Breast epithelium (tissue), 4 donors: ENCODE data around the gene FTSJ1. TPM values are rescaled to one million over a fixed set of nuclear protein-coding genes. Genes with fewer than 3 reads are reported as not detected.
"Not testable (repeated sequence)": the region's sequence is repeated elsewhere in the genome, so short reads cannot be mapped to it uniquely, and the experiment has no call there.

Source experiments
- DNase-seq, 2 donors: peaks; one replicate each; pipeline ENCODE4 v3.0.0-alpha.2; 2019; ENCODE audit warnings: low spot score in 2 of 2
- H3K27ac ChIP-seq, 2 donors: fragments of 200-600 bp; sonication (generic) in 1 of 2; one replicate each; pipeline ENCODE4 v1.5.1; 2016 to 2019; ENCODE audit warnings: mild to moderate bottlenecking in 1 of 2
- H3K27me3 ChIP-seq, 2 donors: fragments of 200-600 bp; sonication (generic) in 1 of 2; one replicate each; pipeline versions ENCODE4 v1.5.1 to v1.6.0; 2017 to 2019; ENCODE audit warnings: control low read depth in 1 of 2, mild to moderate bottlenecking in 1 of 2
- H3K36me3 ChIP-seq: fragments of 200-600 bp; one replicate; pipeline ENCODE4 v1.5.1; 2019
- H3K4me1 ChIP-seq, 2 donors: fragments of 200-600 bp; sonication (generic); one replicate each; pipeline ENCODE4 v1.5.1; 2016 to 2019; ENCODE audit warnings: control low read depth in 1 of 2
- H3K4me3 ChIP-seq, 3 donors: fragments of 200-600 bp; sonication (generic); 1 replicate in 2 of 3; 2 replicates in 1 of 3; pipeline ENCODE4 v1.5.1; 2016 to 2019; ENCODE audit warnings: mild to moderate bottlenecking in 3 of 3, moderate library complexity in 2 of 3
- H3K9me3 ChIP-seq, 2 donors: fragments of 200-600 bp; sonication (generic) in 1 of 2; one replicate each; pipeline ENCODE4 v1.5.1; 2016 to 2019; ENCODE audit warnings: control low read depth in 1 of 2
- POLR2A ChIP-seq: fragments of 450-650 bp; IDR thresholded peaks from one replicate; pipeline ENCODE4 v1.6.1; 2016; ENCODE audit warnings: antibody characterized with exemption, mild to moderate bottlenecking, moderate library complexity
- POLR2AphosphoS5 ChIP-seq, 3 donors: sonication (generic); formaldehyde crosslinking; IDR thresholded peaks; one replicate each; pipeline ENCODE4 v1.6.1; 2017; ENCODE audit warnings: antibody characterized with exemption in 3 of 3
- intact Hi-C: fragments of 100-400 bp; cut with DNase I; formaldehyde crosslinking; loops from one replicate; pipeline ENCODE4 v1.15.1; 2023; ENCODE audit warnings: low total_unique reads
- total RNA-seq, 3 donors: library from RNA; depleted of rRNA; stranded (reverse); fragments of >200 nt; gene quantifications; one replicate each; pipeline ENCODE4 v1.1.0, GENCODE V29; 2016
- TF ChIP-seq, protein P1 (sequence below), 3 donors: fragments of 450-650 bp; IDR thresholded peaks; one replicate each; pipeline ENCODE4 v1.5.1; 2016 to 2017; ENCODE audit warnings: antibody characterized with exemption in 3 of 3, mild to moderate bottlenecking in 3 of 3, moderate library complexity in 3 of 3

FTSJ1 gene, protein sequence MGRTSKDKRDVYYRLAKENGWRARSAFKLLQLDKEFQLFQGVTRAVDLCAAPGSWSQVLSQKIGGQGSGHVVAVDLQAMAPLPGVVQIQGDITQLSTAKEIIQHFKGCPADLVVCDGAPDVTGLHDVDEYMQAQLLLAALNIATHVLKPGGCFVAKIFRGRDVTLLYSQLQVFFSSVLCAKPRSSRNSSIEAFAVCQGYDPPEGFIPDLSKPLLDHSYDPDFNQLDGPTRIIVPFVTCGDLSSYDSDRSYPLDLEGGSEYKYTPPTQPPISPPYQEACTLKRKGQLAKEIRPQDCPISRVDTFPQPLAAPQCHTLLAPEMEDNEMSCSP
- total RNA-seq, result 10 to 100 TPM; 31.8 to 55.4 (median 34.8) TPM

DNA sequence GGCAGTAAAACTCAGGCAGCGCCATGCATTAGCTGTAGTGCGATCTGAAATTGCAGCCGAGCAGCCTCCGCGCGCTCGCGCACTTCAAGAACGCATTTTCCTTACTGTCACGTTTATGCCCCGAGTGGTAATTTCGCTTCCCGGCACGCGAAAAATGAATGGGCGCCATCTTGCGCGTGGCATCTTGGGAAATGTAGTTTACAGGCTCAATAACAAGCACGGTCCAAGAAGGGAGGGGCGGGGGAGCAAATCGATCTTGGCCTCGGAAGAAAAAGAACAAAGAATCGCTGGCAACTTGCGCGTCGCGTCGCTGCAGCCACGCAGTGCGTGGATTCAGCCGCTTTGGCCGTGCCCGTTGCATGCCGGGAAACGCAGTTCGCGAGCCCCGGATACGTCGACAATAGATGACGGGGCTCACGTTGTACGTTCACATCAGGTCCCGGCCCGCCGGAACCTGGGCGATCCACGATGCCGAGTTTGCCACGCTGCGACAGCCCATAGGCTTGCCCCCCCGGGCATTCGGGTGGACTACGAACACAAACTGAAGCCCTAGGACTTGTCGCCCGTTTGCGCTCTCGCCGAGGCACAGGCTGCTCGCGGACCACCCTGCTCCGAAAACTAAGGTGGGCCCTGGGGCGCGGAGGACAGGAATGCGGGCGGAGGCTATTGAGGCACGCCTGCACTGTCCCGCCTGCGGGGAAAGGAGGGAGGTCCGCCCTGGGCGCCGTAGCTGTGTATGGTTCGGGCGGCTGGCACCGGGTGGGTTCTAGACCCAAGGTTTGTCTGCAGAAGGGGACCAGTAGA lies at the start of gene FTSJ1:
Gene FTSJ1, plus strand, starts transcription at position 426 of the 804 bp plus-strand sequence. CDS start 1,849 bp downstream, outside the sequence.
- Histone ChIP-seq H3K27me3 (peaks cover 0 to 21% of the 10 kb centered on the region in 2 donors), H3K4me3 (peak within 1 kb of the TSS; percentile 62 to 75 (median 64)), H3K4me1 (no peaks in the 10 kb centered on the region), H3K27ac (peak within 1 kb of the TSS; percentile 85 to 89), H3K36me3 (no peaks in the 10 kb centered on the region), H3K9me3 (no peaks in the 10 kb centered on the region)
- peak; percentile 76 to 85 for DNase-seq
- TF ChIP-seq POLR2A, result no peak
- TF ChIP-seq POLR2AphosphoS5 (IDR thresholded peaks at IDR 0.05), result peak; percentile 37 to 67 (median 66)
- TF ChIP-seq, protein P1, sequence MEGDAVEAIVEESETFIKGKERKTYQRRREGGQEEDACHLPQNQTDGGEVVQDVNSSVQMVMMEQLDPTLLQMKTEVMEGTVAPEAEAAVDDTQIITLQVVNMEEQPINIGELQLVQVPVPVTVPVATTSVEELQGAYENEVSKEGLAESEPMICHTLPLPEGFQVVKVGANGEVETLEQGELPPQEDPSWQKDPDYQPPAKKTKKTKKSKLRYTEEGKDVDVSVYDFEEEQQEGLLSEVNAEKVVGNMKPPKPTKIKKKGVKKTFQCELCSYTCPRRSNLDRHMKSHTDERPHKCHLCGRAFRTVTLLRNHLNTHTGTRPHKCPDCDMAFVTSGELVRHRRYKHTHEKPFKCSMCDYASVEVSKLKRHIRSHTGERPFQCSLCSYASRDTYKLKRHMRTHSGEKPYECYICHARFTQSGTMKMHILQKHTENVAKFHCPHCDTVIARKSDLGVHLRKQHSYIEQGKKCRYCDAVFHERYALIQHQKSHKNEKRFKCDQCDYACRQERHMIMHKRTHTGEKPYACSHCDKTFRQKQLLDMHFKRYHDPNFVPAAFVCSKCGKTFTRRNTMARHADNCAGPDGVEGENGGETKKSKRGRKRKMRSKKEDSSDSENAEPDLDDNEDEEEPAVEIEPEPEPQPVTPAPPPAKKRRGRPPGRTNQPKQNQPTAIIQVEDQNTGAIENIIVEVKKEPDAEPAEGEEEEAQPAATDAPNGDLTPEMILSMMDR (IDR thresholded peaks at IDR 0.05), result no peak
- intact Hi-C loops, result no loop called here

DNA sequence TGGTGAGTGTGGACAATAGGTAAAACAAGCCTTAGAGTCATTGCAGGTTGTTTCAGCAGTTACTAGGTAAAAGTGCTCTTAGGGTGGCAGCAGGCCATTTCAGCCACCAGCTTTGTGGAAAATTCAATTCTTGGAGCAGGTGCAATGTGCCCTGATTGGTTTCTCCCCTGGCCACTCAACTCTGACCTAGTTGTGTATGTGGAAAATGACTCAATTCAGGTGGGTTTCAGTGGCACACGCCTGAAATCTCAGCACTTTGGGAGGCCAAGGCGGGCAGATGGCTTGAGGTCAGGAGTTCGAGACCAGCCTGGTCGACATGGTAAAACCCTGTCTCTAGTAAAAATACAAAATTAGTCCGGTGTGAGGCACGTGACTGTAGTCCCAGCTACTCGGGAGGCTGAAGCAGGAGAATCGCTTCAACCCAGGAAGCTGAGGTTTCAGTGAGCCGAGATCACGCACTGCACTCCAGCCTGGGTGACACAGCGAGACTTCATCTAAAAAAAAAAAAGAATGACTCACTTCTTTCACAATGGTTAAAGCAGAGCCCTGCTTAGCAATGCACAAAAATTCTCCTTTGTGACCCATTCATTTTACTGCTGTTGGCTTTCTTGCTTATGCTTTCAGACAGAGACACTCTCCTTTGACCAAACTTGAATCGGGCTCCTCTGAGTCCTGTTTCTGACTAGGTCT lies 48.8 kb upstream of the FTSJ1 start:
- H3K27me3 ChIP-seq, H3K36me3 ChIP-seq, DNase-seq, intact Hi-C loops, H3K4me3 ChIP-seq, H3K27ac ChIP-seq, H3K9me3 ChIP-seq, H3K4me1 ChIP-seq: not testable (repeated sequence)

DNA sequence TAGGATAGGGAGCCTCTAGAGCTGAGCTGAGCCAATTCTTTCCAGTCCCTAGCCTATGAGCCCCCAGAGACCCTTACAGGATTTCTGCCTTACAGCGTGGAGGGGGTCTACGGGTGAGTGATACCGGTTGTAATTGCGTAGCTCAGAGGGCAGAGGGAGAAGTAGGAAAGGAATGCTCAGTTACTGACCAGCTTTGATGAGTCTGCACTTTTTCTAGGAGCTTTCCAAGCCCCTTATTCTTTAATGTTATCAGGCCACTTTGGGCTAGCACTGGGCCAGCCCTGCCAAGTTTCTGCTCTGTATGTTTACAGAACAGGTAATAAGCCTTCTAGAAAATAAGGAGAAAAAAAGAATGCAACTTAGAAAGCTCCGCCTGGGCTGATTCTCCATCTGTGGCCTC lies 46.4 kb upstream of the FTSJ1 start:
- peaks cover 8 to 13% of the 10 kb centered on the region in 2 donors for H3K9me3 ChIP-seq
- intact Hi-C loops, H3K4me1 ChIP-seq, DNase-seq, H3K27ac ChIP-seq, H3K4me3 ChIP-seq, H3K36me3 ChIP-seq: not testable (repeated sequence)
- peaks cover 0 to 22% of the 10 kb centered on the region in 2 donors for H3K27me3 ChIP-seq

DNA sequence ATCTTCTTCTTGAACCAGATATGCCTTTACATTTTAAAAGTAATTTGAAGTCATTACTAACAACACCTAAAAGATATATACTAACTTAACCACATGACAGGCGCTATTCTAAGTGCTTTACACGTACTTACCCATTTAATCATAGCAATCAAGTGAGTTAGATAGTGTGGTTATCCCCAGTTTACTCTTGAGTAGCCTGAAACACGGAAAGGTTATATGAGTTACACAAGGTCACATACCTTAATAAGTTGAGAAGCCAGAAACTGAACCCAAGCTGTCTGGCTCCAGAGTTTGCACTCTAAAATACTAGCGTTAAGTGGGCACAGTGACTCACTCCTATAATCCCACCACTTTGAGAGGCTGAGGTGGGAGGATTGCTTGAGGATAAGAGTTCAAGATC lies 45.8 kb upstream of the FTSJ1 start:
- intact Hi-C loops, DNase-seq, H3K36me3 ChIP-seq, H3K27ac ChIP-seq, H3K4me1 ChIP-seq, H3K4me3 ChIP-seq: not testable (repeated sequence)
- peaks cover 0 to 22% of the 10 kb centered on the region in 2 donors for H3K27me3 ChIP-seq
- peaks cover 9 to 15% of the 10 kb centered on the region in 2 donors for H3K9me3 ChIP-seq

DNA sequence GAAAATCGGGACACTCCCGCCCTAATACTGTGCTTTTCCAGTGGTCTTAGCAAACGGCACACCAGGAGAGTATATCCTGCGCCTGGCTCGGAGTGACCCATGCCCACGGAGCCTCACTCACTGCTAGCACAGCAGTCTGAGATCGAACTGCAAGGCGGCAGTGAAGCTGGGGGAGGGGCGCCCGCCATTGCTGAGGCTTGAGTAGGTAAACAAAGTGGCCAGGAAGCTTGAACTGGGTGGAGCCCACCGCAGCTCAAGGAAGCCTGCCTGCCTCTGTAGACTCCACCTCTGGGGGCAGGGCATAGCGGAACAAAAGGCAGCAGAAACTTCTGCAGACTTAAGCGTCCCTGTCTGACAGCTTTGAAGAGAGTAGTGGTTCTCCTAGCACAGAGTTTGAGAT lies 42.3 kb upstream of the FTSJ1 start:
- Histone ChIP-seq H3K27me3 (peaks cover 0 to 22% of the 10 kb centered on the region in 2 donors), H3K9me3 (peaks cover 9 to 17% of the 10 kb centered on the region in 2 donors)
- intact Hi-C loops, DNase-seq, H3K27ac ChIP-seq, H3K4me1 ChIP-seq, H3K4me3 ChIP-seq, H3K36me3 ChIP-seq: not testable (repeated sequence)

DNA sequence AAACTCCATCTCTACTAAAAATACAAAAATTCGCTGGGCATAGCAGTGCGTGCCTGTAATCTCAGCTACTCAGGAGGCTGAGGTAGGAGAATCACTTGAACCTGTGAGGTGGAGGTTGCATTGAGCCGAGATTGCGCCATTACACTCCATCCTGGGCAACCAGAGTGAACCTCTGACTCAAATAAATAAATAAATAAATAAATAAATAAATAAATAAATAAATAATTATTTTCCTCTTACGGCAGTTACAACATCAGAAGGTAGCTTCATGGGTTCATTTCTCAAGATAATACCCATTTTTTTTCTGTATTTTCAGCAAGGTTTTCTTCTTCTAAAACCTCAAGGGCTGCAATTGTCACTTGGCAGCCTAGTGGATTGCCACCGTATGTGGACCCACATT lies 28.8 kb upstream of the FTSJ1 start:
- H3K27ac ChIP-seq, intact Hi-C loops, H3K9me3 ChIP-seq, H3K36me3 ChIP-seq, H3K4me1 ChIP-seq, DNase-seq, H3K4me3 ChIP-seq: not testable (repeated sequence)
- peaks cover 0 to 27% of the 10 kb centered on the region in 2 donors for H3K27me3 ChIP-seq

DNA sequence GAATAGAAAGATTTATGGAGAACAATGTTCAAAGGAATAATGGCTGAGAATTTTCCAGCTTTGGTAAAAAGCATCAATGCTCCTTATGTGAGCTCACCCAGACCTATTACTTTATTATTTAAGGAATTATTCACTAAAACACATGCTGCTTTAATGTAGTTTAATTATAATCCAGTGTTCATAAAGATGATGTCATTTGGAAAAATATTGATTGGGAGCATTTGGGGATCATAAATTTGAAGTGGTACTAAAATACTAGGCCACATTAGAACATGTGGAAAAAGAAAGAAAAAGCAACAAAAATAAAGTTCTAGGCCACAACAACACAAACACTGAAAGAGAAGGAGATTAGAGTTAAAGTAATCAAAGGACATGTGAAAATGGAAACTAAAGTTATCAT lies 25.9 kb upstream of the FTSJ1 start:
- TF ChIP-seq, protein P1 (IDR thresholded peaks at IDR 0.05), result no peak
- intact Hi-C loops, result no loop called here
- H3K27me3 ChIP-seq, result peaks cover 0 to 32% of the 10 kb centered on the region in 2 donors
- H3K9me3 ChIP-seq, result no peaks in the 10 kb centered on the region
- no peaks in the 10 kb centered on the region for H3K4me1 ChIP-seq
- H3K4me3 ChIP-seq, result no peak overlapping the region
- H3K36me3 ChIP-seq, result no peaks in the 10 kb centered on the region
- no peak overlapping the region for H3K27ac ChIP-seq
- no peak for DNase-seq
